Fibroblast of lung (primary cell): ENCODE measurements around the gene HPCAL1. TPM values are rescaled to one million over a fixed set of nuclear protein-coding genes. Genes with fewer than 3 reads are reported as not detected.
"Not testable (repeated sequence)": the region's sequence is repeated elsewhere in the genome, so short reads cannot be mapped to it uniquely, and the experiment has no call there.

Experiments
- DNase-seq, 2 donors: peaks; one replicate each; pipeline versions ENCODE4 v3.0.0 to v3.0.0-alpha.2; 2010; ENCODE audit warnings: low read depth in 2 of 2
- H2AFZ ChIP-seq: 2 replicates; pipeline ENCODE4 v1.5.1; 2012; ENCODE audit warnings: low read length, control low read depth, inconsistent platforms
- H3K27ac ChIP-seq: 2 replicates; pipeline ENCODE4 v1.5.1; 2011; ENCODE audit warnings: low read length, control low read depth; ENCODE audit not compliant: insufficient read depth
- H3K27me3 ChIP-seq: 2 replicates; pipeline ENCODE4 v1.5.1; 2011; ENCODE audit warnings: mild to moderate bottlenecking, low read length; ENCODE audit not compliant: control insufficient read depth, insufficient read depth
- H3K36me3 ChIP-seq: 2 replicates; pipeline ENCODE4 v1.5.1; 2011; ENCODE audit warnings: low read length; ENCODE audit not compliant: control insufficient read depth, insufficient read depth
- H3K4me1 ChIP-seq: 2 replicates; pipeline ENCODE4 v1.5.1; 2011; ENCODE audit warnings: low read length; ENCODE audit not compliant: control insufficient read depth, insufficient read depth; ENCODE audit errors: extremely low read depth
- H3K4me2 ChIP-seq: 2 replicates; pipeline ENCODE4 v1.5.1; 2011; ENCODE audit warnings: low read length, control low read depth; ENCODE audit not compliant: insufficient read depth; ENCODE audit errors: extremely low read depth
- H3K4me3 ChIP-seq, 4 experiments: fragments of 200-600 bp in 1 of 4; sonication (generic) in 1 of 4; replicated peaks in 1 of 4; 2 replicates each; pipeline ENCODE4 v1.5.1; 2011 to 2016; ENCODE audit warnings: low read length in 4 of 4, low read depth in 3 of 4, mild to moderate bottlenecking in 3 of 4, control low read depth in 2 of 4, inconsistent platforms in 1 of 4, mixed read lengths in 1 of 4; ENCODE audit not compliant: insufficient read depth in 1 of 4; ENCODE audit errors: control extremely low read depth in 1 of 4
- H3K79me2 ChIP-seq: 2 replicates; pipeline ENCODE4 v1.5.1; 2012; ENCODE audit warnings: mild to moderate bottlenecking, low read length, inconsistent platforms; ENCODE audit not compliant: control insufficient read depth, insufficient read depth
- H3K9ac ChIP-seq: 2 replicates; pipeline ENCODE4 v1.5.1; 2011; ENCODE audit warnings: mild to moderate bottlenecking, low read length, control low read depth; ENCODE audit not compliant: insufficient read depth
- H3K9me3 ChIP-seq: 2 replicates; pipeline ENCODE4 v1.5.1; 2012; ENCODE audit warnings: low read depth, low read length; ENCODE audit not compliant: control insufficient read depth, insufficient read depth
- H4K20me1 ChIP-seq: 2 replicates; pipeline ENCODE4 v1.5.1; 2011; ENCODE audit warnings: low read length; ENCODE audit not compliant: control insufficient read depth, insufficient read depth; ENCODE audit errors: extremely low read depth
- CTCF ChIP-seq, 2 donors: IDR thresholded peaks in 1 of 2; conservative IDR thresholded peaks in 1 of 2; 1 replicate in 1 of 2; 2 replicates in 1 of 2; pipeline ENCODE4 v1.5.1; 2011 to 2012; ENCODE audit warnings: low read length in 2 of 2, control low read depth in 1 of 2, inconsistent platforms in 1 of 2, low read depth in 1 of 2, mild to moderate bottlenecking in 1 of 2
- EZH2 ChIP-seq: IDR thresholded peaks from 2 replicates; pipeline ENCODE4 v1.5.1; 2012; ENCODE audit warnings: low read length, control low read depth, mild to moderate bottlenecking; ENCODE audit errors: missing control alignments
- polyA plus RNA-seq, 2 donors: library from polyadenylated mRNA; depleted of rRNA in 1 of 2; stranded (reverse) in 1 of 2; unstranded in 1 of 2; fragments of >200 nt; gene quantifications; 2 replicates each; pipeline ENCODE4 v1.2.1, GENCODE V29; 2011 to 2012; ENCODE audit warnings: missing spikeins in 1 of 2
- total RNA-seq: library from RNA; depleted of rRNA; stranded (reverse); fragments of >200 nt; gene quantifications from 2 replicates; pipeline ENCODE4 v1.2.1, GENCODE V29; 2014

HPCAL1 gene
- total and polyA plus RNA-seq, 2 donors (not counting 1 experiment from before 2014, with no cell fraction given), result 11.4 to 34.5 TPM

GRCh38 chr2:10292033-10292432 lies 10.7 kb upstream of the HPCAL1 start:
- no peak overlapping the region for H3K4me3 ChIP-seq
- H3K4me2 ChIP-seq, result no peak overlapping the region
- no peak overlapping the region for H3K27ac ChIP-seq
- DNase-seq, result no peak
- H3K27me3 ChIP-seq, result no peaks in the 10 kb centered on the region
- no peak overlapping the region for H3K9ac ChIP-seq
- H3K36me3 ChIP-seq, result no peaks in the 10 kb centered on the region
- no peaks in the 10 kb centered on the region for H3K9me3 ChIP-seq
- H4K20me1 ChIP-seq, result no peaks in the 10 kb centered on the region
- no peak for TF ChIP-seq CTCF (conservative IDR thresholded peaks at IDR 0.05 in 1 of 2, IDR thresholded peaks at IDR 0.05 in 1 of 2; ENCODE audit: low read depth in 1 of 2, low read length in 2 of 2)
- TF ChIP-seq EZH2, result no peak
- H2AFZ ChIP-seq, result no peak overlapping the region
- peaks cover 2% of the 10 kb centered on the region for H3K4me1 ChIP-seq
- H3K79me2 ChIP-seq, result no peaks in the 10 kb centered on the region

GRCh38 chr2:10293603-10294002 lies 9.1 kb upstream of the HPCAL1 start:
- no peaks in the 10 kb centered on the region for H3K36me3 ChIP-seq
- no peak overlapping the region for H3K4me3 ChIP-seq
- H3K27me3 ChIP-seq, result no peaks in the 10 kb centered on the region
- no peak overlapping the region for H3K27ac ChIP-seq
- H3K4me2 ChIP-seq, result no peak overlapping the region
- no peak overlapping the region for H3K9ac ChIP-seq
- no peaks in the 10 kb centered on the region for H4K20me1 ChIP-seq
- no peaks in the 10 kb centered on the region for H3K9me3 ChIP-seq
- H2AFZ ChIP-seq, result no peak overlapping the region
- TF ChIP-seq EZH2 (no peak), CTCF (conservative IDR thresholded peaks at IDR 0.05 in 1 of 2, IDR thresholded peaks at IDR 0.05 in 1 of 2; ENCODE audit: low read depth in 1 of 2, low read length in 2 of 2) (no peak)
- no peak for DNase-seq
- H3K4me1 ChIP-seq, result peaks cover 12% of the 10 kb centered on the region
- H3K79me2 ChIP-seq, result no peaks in the 10 kb centered on the region

- H3K27me3 ChIP-seq, result no peaks in the 10 kb centered on the region
- TF ChIP-seq CTCF (conservative IDR thresholded peaks at IDR 0.05 in 1 of 2, IDR thresholded peaks at IDR 0.05 in 1 of 2; ENCODE audit: low read depth in 1 of 2, low read length in 2 of 2), result no peak
- no peak for TF ChIP-seq EZH2
- no peak overlapping the region for H3K27ac ChIP-seq
- H3K79me2 ChIP-seq, result no peaks in the 10 kb centered on the region
- no peak overlapping the region for H2AFZ ChIP-seq
- H3K4me1 ChIP-seq, result peaks cover 12% of the 10 kb centered on the region
- DNase-seq, result no peak
- no peaks in the 10 kb centered on the region for H3K9me3 ChIP-seq
- H4K20me1 ChIP-seq, result no peaks in the 10 kb centered on the region
- no peak overlapping the region for H3K4me2 ChIP-seq
- H3K4me3 ChIP-seq, result no peak overlapping the region
- H3K36me3 ChIP-seq, result no peaks in the 10 kb centered on the region
- H3K9ac ChIP-seq, result no peak overlapping the region
Measured at GRCh38 chr2:10294077-10294476, 8.6 kb upstream of the HPCAL1 start.

GRCh38 chr2:10295649-10296048 lies 7.1 kb upstream of the HPCAL1 start:
- H3K27me3 ChIP-seq, H3K4me1 ChIP-seq, H4K20me1 ChIP-seq, DNase-seq, H2AFZ ChIP-seq, H3K4me2 ChIP-seq, H3K9me3 ChIP-seq, H3K27ac ChIP-seq, H3K79me2 ChIP-seq, H3K4me3 ChIP-seq, H3K36me3 ChIP-seq, H3K9ac ChIP-seq: not testable (repeated sequence)
